Panc1 (cell line): ENCODE results near the gene GANC. TPM values are rescaled to one million over a fixed set of nuclear protein-coding genes. Genes with fewer than 3 reads are reported as not detected.

Source experiments
- ATAC-seq: fragments of 200-7000 bp; cut with Tn5 transposase; 2 replicates; pipeline ENCODE4 v1.9.1; 2020; ENCODE audit warnings: mild to moderate bottlenecking, moderate library complexity
- BruUV-seq: library from RNA; stranded (reverse); fragments of 400-500 nt; replicated peaks from 2 replicates; lab custom pipeline; 2021; lab: Mats Ljungman, UMichigan
- CTCF ChIA-PET: fragments of 300-600 bp; sonication (Branson Sonifier 250); formaldehyde crosslinking; loops from one replicate; lab custom pipeline; 2022; ENCODE audit warnings: antibody characterized with exemption; lab: Charles Lee
- POLR2A ChIA-PET: fragments of 300-600 bp; sonication (Branson Sonifier 250); formaldehyde crosslinking; loops from one replicate; lab custom pipeline; 2022; ENCODE audit warnings: antibody characterized with exemption; lab: Charles Lee
- DNase-seq: peaks from one replicate; pipeline ENCODE4 v3.0.0-alpha.2; 2010; ENCODE audit warnings: low read depth, low spot score
- H3K27ac ChIP-seq: 2 replicates; pipeline ENCODE4 v1.5.1; 2011; ENCODE audit warnings: mild to moderate bottlenecking, low read length, inconsistent platforms
- H3K27me3 ChIP-seq: fragments of 200-500 bp; sonication (Bioruptor generic); 2 replicates; pipeline ENCODE4 v1.6.0; 2014; ENCODE audit warnings: low read length, inconsistent platforms; ENCODE audit not compliant: control insufficient read depth, insufficient read depth
- H3K36me3 ChIP-seq: fragments of 200-500 bp; sonication (Bioruptor generic); 2 replicates; pipeline ENCODE4 v1.5.1; 2014; ENCODE audit warnings: inconsistent platforms, mild to moderate bottlenecking, low read length, moderate library complexity; ENCODE audit not compliant: control insufficient read depth, insufficient read depth
- H3K4me1 ChIP-seq: 2 replicates; pipeline ENCODE4 v1.5.1; 2011; ENCODE audit warnings: inconsistent platforms, mild to moderate bottlenecking, low read length, moderate library complexity; ENCODE audit not compliant: control insufficient read depth, insufficient read depth
- H3K4me3 ChIP-seq, 2 experiments: 2 replicates each; pipeline ENCODE4 v1.5.1; 2011 to 2012; ENCODE audit warnings: low read depth in 2 of 2, low read length in 2 of 2, mild to moderate bottlenecking in 2 of 2, inconsistent platforms in 1 of 2, moderate library complexity in 1 of 2
- H3K9me3 ChIP-seq: fragments of 200-500 bp; sonication (Bioruptor generic); 2 replicates; pipeline ENCODE4 v1.5.1; 2014; ENCODE audit warnings: low read depth, mild to moderate bottlenecking, inconsistent platforms, low read length, moderate library complexity; ENCODE audit not compliant: control insufficient read depth, insufficient read depth
- POLR2AphosphoS5 ChIP-seq: IDR thresholded peaks from 2 replicates; pipeline ENCODE4 v1.6.1; 2012; ENCODE audit warnings: mild to moderate bottlenecking, low read depth, low read length, moderate library complexity
- REST ChIP-seq, 2 experiments: IDR thresholded peaks; 2 replicates each; pipeline ENCODE4 v1.6.1; 2011 to 2012; ENCODE audit warnings: low read depth in 2 of 2, control low read depth in 1 of 2, low read length in 1 of 2, mild to moderate bottlenecking in 1 of 2, moderate library complexity in 1 of 2; ENCODE audit not compliant: insufficient read depth in 1 of 2
- SIN3A ChIP-seq: IDR thresholded peaks from 2 replicates; pipeline ENCODE4 v1.6.1; 2012; ENCODE audit warnings: low read depth, mild to moderate bottlenecking, low read length, moderate library complexity, borderline replicate concordance; ENCODE audit not compliant: insufficient read depth
- TCF7L2 ChIP-seq: IDR thresholded peaks from 2 replicates; pipeline ENCODE4 v1.6.1; 2011; ENCODE audit warnings: mild to moderate bottlenecking, low read depth, low read length, inconsistent platforms
- in situ Hi-C: cut with HindIII; loops from 2 replicates; pipeline ENCODE4 v1.10.0; 2016; ENCODE audit warnings: low sequenced_read_pairs, low pct_unique_long_range_greater_than_20kb
- intact Hi-C: fragments of 100-400 bp; cut with micrococcal nuclease; formaldehyde crosslinking; loops from one replicate; pipeline ENCODE4 v1.10.0; 2022; ENCODE audit not compliant: unreplicated experiment
- total RNA-seq: library from RNA; stranded (reverse); gene quantifications from one replicate; pipeline ENCODE4 v1.2.1, GENCODE V29; 2021; ENCODE audit not compliant: unreplicated experiment
- TF ChIP-seq, protein P1 (sequence below): fragments of 450-650 bp; IDR thresholded peaks from 2 replicates; pipeline ENCODE4 v1.5.1; 2017; ENCODE audit warnings: mild to moderate bottlenecking

Gene GANC
- total RNA-seq, 1 experiment from 2014 or later = 21.1 TPM

GRCh38 chr15:42286445-42287029 is 13.5 kb downstream of the GANC start:
- ChIA-PET CTCF (no interaction called here), POLR2A (no interaction called here)
- H3K36me3 ChIP-seq = no peaks in the 10 kb centered on the region
- H3K4me3 ChIP-seq = no peak overlapping the region
- ATAC-seq = no peak
- in situ Hi-C loops = no loop called here
- H3K27me3 ChIP-seq = no peaks in the 10 kb centered on the region
- H3K27ac ChIP-seq = no peak overlapping the region
- TF ChIP-seq POLR2AphosphoS5 = no peak
- no peak for TF ChIP-seq SIN3A
- no peak for TF ChIP-seq REST (IDR thresholded peaks at IDR 0.05; ENCODE audit: insufficient read depth in 1 of 2, low read depth in 2 of 2, low read length in 1 of 2)
- TF ChIP-seq TCF7L2 = no peak
- no peaks in the 10 kb centered on the region for H3K9me3 ChIP-seq
- no peaks in the 10 kb centered on the region for H3K4me1 ChIP-seq
- BruUV-seq = no TSS peak
- intact Hi-C loops = no loop called here
- DNase-seq = no peak

DNA sequence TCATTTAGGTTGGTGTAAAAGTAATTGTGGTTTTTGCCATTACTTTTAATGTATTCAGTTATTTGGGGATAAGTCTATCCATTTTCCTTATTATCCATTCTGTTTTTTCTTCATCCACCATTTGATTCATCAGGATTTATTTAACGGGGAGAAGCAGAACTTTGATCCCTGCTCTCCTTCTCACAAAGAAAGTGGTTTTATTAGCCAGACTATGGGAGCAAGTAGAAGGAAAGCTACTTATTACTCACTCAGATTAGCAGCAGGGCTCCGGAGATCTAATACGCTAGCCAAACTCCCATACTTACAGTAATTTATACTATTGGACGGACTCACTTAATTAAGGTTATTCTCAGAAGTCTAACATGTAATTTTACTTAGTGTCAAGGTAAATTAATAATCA is 14.9 kb downstream of the GANC start:
- no TSS peak for BruUV-seq
- Histone ChIP-seq H3K27me3 (no peaks in the 10 kb centered on the region), H3K36me3 (no peaks in the 10 kb centered on the region), H3K4me3 (no peak overlapping the region), H3K9me3 (no peaks in the 10 kb centered on the region), H3K4me1 (no peaks in the 10 kb centered on the region), H3K27ac (no peak overlapping the region)
- ChIA-PET CTCF (no interaction called here), POLR2A (no interaction called here)
- TF ChIP-seq, protein P1, sequence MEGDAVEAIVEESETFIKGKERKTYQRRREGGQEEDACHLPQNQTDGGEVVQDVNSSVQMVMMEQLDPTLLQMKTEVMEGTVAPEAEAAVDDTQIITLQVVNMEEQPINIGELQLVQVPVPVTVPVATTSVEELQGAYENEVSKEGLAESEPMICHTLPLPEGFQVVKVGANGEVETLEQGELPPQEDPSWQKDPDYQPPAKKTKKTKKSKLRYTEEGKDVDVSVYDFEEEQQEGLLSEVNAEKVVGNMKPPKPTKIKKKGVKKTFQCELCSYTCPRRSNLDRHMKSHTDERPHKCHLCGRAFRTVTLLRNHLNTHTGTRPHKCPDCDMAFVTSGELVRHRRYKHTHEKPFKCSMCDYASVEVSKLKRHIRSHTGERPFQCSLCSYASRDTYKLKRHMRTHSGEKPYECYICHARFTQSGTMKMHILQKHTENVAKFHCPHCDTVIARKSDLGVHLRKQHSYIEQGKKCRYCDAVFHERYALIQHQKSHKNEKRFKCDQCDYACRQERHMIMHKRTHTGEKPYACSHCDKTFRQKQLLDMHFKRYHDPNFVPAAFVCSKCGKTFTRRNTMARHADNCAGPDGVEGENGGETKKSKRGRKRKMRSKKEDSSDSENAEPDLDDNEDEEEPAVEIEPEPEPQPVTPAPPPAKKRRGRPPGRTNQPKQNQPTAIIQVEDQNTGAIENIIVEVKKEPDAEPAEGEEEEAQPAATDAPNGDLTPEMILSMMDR = no peak
- no peak for TF ChIP-seq TCF7L2
- TF ChIP-seq SIN3A = no peak
- no peak for TF ChIP-seq POLR2AphosphoS5
- ATAC-seq = no peak
- in situ Hi-C loops (no loop called here), intact Hi-C loops (no loop called here)
- DNase-seq = no peak

GRCh38 chr15:42289166-42289565 is 16.2 kb downstream of the GANC start:
- DNase-seq (no peak), ATAC-seq (no peak)
- Histone ChIP-seq H3K27ac (no peak overlapping the region), H3K4me3 (no peak overlapping the region), H3K9me3 (no peaks in the 10 kb centered on the region), H3K27me3 (no peaks in the 10 kb centered on the region), H3K4me1 (no peaks in the 10 kb centered on the region), H3K36me3 (no peaks in the 10 kb centered on the region)
- ChIA-PET CTCF (no interaction called here), POLR2A (interaction anchor here (0.6 kb wide), 1 partner anchor 29 kb away, joined by 3 read pairs; no protein-coding TSS in a partner anchor)
- intact Hi-C loops (no loop called here), in situ Hi-C loops (no loop called here)
- TF ChIP-seq SIN3A (no peak), REST (IDR thresholded peaks at IDR 0.05; ENCODE audit: insufficient read depth in 1 of 2, low read depth in 2 of 2, low read length in 1 of 2) (no peak), TCF7L2 (no peak), POLR2AphosphoS5 (no peak)
- TF ChIP-seq, protein P1 = no peak
- BruUV-seq = no TSS peak
